GM23338 (cell line): ENCODE results near the gene NUP98. TPM values are rescaled to one million over a fixed set of nuclear protein-coding genes. Genes with fewer than 3 reads are reported as not detected.

Source experiments
- ATAC-seq: fragments of 200-7000 bp; cut with Tn5 transposase; 3 replicates; pipeline ENCODE4 v1.9.1; 2020
- DNase-seq: peaks from one replicate; pipeline ENCODE4 v3.0.0-alpha.2; 2015; ENCODE audit warnings: low spot score
- H2AFZ ChIP-seq: fragments of 200-600 bp; sonication (generic); 2 replicates; pipeline ENCODE4 v1.8.0; 2016; ENCODE audit warnings: antibody characterized with exemption, mild to moderate bottlenecking, moderate library complexity
- H3F3A ChIP-seq: fragments of 200-600 bp; sonication (generic); replicated peaks from 2 replicates; pipeline ENCODE4 v1.8.0; 2017; ENCODE audit warnings: antibody characterized with exemption, mixed run types, low read depth
- H3K27ac ChIP-seq: fragments of 200-600 bp; sonication (generic); 2 replicates; pipeline ENCODE4 v1.6.1; 2016; ENCODE audit warnings: low read depth
- H3K27me3 ChIP-seq: fragments of 200-600 bp; sonication (generic); 2 replicates; pipeline ENCODE4 v1.8.0; 2016; ENCODE audit warnings: mild to moderate bottlenecking, mixed run types, moderate library complexity; ENCODE audit not compliant: insufficient read depth
- H3K36me3 ChIP-seq: fragments of 200-600 bp; sonication (generic); 2 replicates; pipeline ENCODE4 v1.8.0; 2016; ENCODE audit warnings: mild to moderate bottlenecking; ENCODE audit not compliant: insufficient read depth
- H3K4me1 ChIP-seq: fragments of 200-600 bp; sonication (generic); 2 replicates; pipeline ENCODE4 v1.8.0; 2016; ENCODE audit warnings: mild to moderate bottlenecking, moderate library complexity; ENCODE audit not compliant: insufficient read depth
- H3K4me2 ChIP-seq: fragments of 200-600 bp; sonication (generic); 2 replicates; pipeline ENCODE4 v1.7.1; 2017; ENCODE audit warnings: mixed run types
- H3K4me3 ChIP-seq: fragments of 200-600 bp; sonication (generic); 2 replicates; pipeline ENCODE4 v1.6.1; 2016; ENCODE audit warnings: mixed run types
- H3K79me2 ChIP-seq: fragments of 200-600 bp; sonication (generic); replicated peaks from 2 replicates; pipeline ENCODE4 v1.8.0; 2017; ENCODE audit warnings: mild to moderate bottlenecking; ENCODE audit not compliant: insufficient read depth
- H3K9me2 ChIP-seq: fragments of 200-600 bp; sonication (generic); 2 replicates; pipeline ENCODE4 v1.8.0; 2017; ENCODE audit not compliant: insufficient read depth
- H4K20me1 ChIP-seq: fragments of 200-600 bp; sonication (generic); replicated peaks from 2 replicates; pipeline ENCODE4 v1.8.0; 2017; ENCODE audit warnings: mild to moderate bottlenecking; ENCODE audit not compliant: insufficient read depth
- H3K27ac Mint-ChIP-seq: 2 replicates; pipeline ENCODE4 v1.8.0; 2020; ENCODE audit warnings: inconsistent platforms, mild to moderate bottlenecking, moderate library complexity, mixed read lengths
- H3K27me3 Mint-ChIP-seq: 3 replicates; pipeline ENCODE4 v1.8.0; 2022; ENCODE audit warnings: low read depth, mild to moderate bottlenecking, moderate library complexity, mixed read lengths, inconsistent platforms; ENCODE audit not compliant: insufficient read depth, poor library complexity
- H3K36me3 Mint-ChIP-seq: 3 replicates; pipeline ENCODE4 v1.8.0; 2021; ENCODE audit warnings: low read depth, mild to moderate bottlenecking, inconsistent platforms, moderate library complexity, mixed read lengths
- H3K4me1 Mint-ChIP-seq: 3 replicates; pipeline ENCODE4 v1.8.0; 2020; ENCODE audit warnings: mild to moderate bottlenecking, inconsistent platforms, mixed read lengths
- H3K4me3 Mint-ChIP-seq: 3 replicates; pipeline ENCODE4 v1.8.0; 2021; ENCODE audit warnings: moderate library complexity, mild to moderate bottlenecking, inconsistent platforms, mixed read lengths
- H3K9me3 Mint-ChIP-seq: 3 replicates; pipeline ENCODE4 v1.8.0; 2020; ENCODE audit warnings: moderate library complexity, mild to moderate bottlenecking, inconsistent platforms, mixed read lengths
- CREB1 ChIP-seq: fragments of 250-450 bp; sonication (Bioruptor Pico); IDR thresholded peaks from 2 replicates; pipeline ENCODE4 v1.5.0; 2020; ENCODE audit warnings: low read depth, mild to moderate bottlenecking, moderate library complexity
- EZH2 ChIP-seq: fragments of 200-600 bp; sonication (generic); IDR thresholded peaks from one replicate; pipeline ENCODE4 v1.8.0; 2017; ENCODE audit warnings: antibody characterized with exemption, mild to moderate bottlenecking, low read depth; ENCODE audit not compliant: unreplicated experiment
- EZH2phosphoT487 ChIP-seq: fragments of 200-600 bp; sonication (generic); IDR thresholded peaks from one replicate; pipeline ENCODE4 v1.8.1; 2018; ENCODE audit warnings: antibody characterized with exemption; ENCODE audit not compliant: unreplicated experiment
- JUNB ChIP-seq: IDR thresholded peaks from one replicate; pipeline ENCODE4 v1.6.1; 2016; ENCODE audit warnings: antibody characterized with exemption; ENCODE audit not compliant: unreplicated experiment
- NANOG ChIP-seq: IDR thresholded peaks from 2 replicates; pipeline ENCODE4 v1.6.1; 2016; ENCODE audit warnings: antibody characterized with exemption, borderline replicate concordance
- POLR2AphosphoS5 ChIP-seq: IDR thresholded peaks from 2 replicates; pipeline ENCODE4 v1.6.1; 2016; ENCODE audit warnings: antibody characterized with exemption, low read depth
- STAT1 ChIP-seq: IDR thresholded peaks from one replicate; pipeline ENCODE4 v1.6.1; 2016; ENCODE audit warnings: antibody characterized with exemption; ENCODE audit not compliant: unreplicated experiment
- ZNF114 ChIP-seq: fragments of 250-450 bp; sonication (Bioruptor Pico); IDR thresholded peaks from 2 replicates; pipeline ENCODE4 v1.5.0; 2020; ENCODE audit warnings: mild to moderate bottlenecking, moderate library complexity
- ZNF331 ChIP-seq: fragments of 250-450 bp; sonication (Bioruptor Pico); IDR thresholded peaks from 2 replicates; pipeline ENCODE4 v1.5.0; 2020; ENCODE audit warnings: low read depth, mild to moderate bottlenecking, moderate library complexity
- polyA plus RNA-seq: library from polyadenylated mRNA; unstranded; fragments of >200 nt; fragmentation: Nextera tagmentation; extraction: Ambion mirVana; gene quantifications from 2 replicates; pipeline ENCODE4 v1.2.1, GENCODE V29; 2016
- total RNA-seq: library from RNA; depleted of rRNA; stranded (reverse); fragments of >200 nt; shearing (Covaris generic); gene quantifications from 2 replicates; pipeline ENCODE4 v1.2.3, GENCODE V29; 2014
- TF ChIP-seq, protein P1 (sequence below): IDR thresholded peaks from one replicate; pipeline ENCODE4 v1.6.1; 2018; ENCODE audit warnings: antibody characterized with exemption; ENCODE audit not compliant: unreplicated experiment
- TF ChIP-seq, protein P2 (sequence below): IDR thresholded peaks from 2 replicates; pipeline ENCODE4 v1.6.1; 2016; ENCODE audit warnings: antibody characterized with exemption
- TF ChIP-seq, protein P3 (sequence below), 2 experiments: fragments of 200-600 bp in 1 of 2; sonication (generic) in 1 of 2; conservative IDR thresholded peaks; 2 replicates each; pipeline versions ENCODE4 v1.5.1 to v1.6.1; 2016 to 2017; ENCODE audit warnings: antibody characterized with exemption in 2 of 2, low read depth in 2 of 2, mild to moderate bottlenecking in 2 of 2, moderate library complexity in 1 of 2
- TF ChIP-seq, protein P4 (sequence below): fragments of 250-450 bp; sonication (Bioruptor Pico); IDR thresholded peaks from 2 replicates; pipeline ENCODE4 v1.5.0; 2020; ENCODE audit warnings: mild to moderate bottlenecking, moderate library complexity

Gene NUP98
- total and polyA plus RNA-seq, 2 experiments from 2014 or later: 23.9 to 174 TPM

DNA sequence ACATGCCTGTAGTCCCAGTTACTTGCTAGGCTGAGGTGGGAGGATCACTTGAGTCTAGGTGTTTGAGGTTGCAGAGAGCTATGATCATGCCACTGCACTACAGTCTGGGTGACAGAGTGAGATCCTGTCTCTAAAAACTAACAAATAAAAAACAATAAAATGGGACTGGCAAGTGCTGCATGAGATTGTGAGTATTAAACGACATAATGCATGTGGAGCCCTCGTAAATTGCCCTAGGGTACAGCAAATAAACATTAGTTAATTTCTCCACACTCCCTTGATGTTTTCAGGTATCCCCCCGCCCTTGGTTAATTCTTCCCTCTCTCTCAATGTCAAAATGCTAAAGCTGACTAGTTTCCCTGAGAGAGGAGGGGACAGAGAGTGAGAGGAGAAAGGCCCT lies 48.3 kb upstream of the NUP98 start:
- TF ChIP-seq, protein P1, sequence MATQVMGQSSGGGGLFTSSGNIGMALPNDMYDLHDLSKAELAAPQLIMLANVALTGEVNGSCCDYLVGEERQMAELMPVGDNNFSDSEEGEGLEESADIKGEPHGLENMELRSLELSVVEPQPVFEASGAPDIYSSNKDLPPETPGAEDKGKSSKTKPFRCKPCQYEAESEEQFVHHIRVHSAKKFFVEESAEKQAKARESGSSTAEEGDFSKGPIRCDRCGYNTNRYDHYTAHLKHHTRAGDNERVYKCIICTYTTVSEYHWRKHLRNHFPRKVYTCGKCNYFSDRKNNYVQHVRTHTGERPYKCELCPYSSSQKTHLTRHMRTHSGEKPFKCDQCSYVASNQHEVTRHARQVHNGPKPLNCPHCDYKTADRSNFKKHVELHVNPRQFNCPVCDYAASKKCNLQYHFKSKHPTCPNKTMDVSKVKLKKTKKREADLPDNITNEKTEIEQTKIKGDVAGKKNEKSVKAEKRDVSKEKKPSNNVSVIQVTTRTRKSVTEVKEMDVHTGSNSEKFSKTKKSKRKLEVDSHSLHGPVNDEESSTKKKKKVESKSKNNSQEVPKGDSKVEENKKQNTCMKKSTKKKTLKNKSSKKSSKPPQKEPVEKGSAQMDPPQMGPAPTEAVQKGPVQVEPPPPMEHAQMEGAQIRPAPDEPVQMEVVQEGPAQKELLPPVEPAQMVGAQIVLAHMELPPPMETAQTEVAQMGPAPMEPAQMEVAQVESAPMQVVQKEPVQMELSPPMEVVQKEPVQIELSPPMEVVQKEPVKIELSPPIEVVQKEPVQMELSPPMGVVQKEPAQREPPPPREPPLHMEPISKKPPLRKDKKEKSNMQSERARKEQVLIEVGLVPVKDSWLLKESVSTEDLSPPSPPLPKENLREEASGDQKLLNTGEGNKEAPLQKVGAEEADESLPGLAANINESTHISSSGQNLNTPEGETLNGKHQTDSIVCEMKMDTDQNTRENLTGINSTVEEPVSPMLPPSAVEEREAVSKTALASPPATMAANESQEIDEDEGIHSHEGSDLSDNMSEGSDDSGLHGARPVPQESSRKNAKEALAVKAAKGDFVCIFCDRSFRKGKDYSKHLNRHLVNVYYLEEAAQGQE: no peak
- TF ChIP-seq NANOG (no peak), POLR2AphosphoS5 (no peak), EZH2phosphoT487 (no peak), EZH2 (no peak), CREB1 (CRISPR knock-in tag) (no peak), JUNB (no peak), STAT1 (no peak), ZNF331 (CRISPR knock-in tag) (no peak), ZNF114 (no peak)
- TF ChIP-seq, protein P2, sequence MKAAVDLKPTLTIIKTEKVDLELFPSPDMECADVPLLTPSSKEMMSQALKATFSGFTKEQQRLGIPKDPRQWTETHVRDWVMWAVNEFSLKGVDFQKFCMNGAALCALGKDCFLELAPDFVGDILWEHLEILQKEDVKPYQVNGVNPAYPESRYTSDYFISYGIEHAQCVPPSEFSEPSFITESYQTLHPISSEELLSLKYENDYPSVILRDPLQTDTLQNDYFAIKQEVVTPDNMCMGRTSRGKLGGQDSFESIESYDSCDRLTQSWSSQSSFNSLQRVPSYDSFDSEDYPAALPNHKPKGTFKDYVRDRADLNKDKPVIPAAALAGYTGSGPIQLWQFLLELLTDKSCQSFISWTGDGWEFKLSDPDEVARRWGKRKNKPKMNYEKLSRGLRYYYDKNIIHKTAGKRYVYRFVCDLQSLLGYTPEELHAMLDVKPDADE: no peak
- TF ChIP-seq, protein P3, sequence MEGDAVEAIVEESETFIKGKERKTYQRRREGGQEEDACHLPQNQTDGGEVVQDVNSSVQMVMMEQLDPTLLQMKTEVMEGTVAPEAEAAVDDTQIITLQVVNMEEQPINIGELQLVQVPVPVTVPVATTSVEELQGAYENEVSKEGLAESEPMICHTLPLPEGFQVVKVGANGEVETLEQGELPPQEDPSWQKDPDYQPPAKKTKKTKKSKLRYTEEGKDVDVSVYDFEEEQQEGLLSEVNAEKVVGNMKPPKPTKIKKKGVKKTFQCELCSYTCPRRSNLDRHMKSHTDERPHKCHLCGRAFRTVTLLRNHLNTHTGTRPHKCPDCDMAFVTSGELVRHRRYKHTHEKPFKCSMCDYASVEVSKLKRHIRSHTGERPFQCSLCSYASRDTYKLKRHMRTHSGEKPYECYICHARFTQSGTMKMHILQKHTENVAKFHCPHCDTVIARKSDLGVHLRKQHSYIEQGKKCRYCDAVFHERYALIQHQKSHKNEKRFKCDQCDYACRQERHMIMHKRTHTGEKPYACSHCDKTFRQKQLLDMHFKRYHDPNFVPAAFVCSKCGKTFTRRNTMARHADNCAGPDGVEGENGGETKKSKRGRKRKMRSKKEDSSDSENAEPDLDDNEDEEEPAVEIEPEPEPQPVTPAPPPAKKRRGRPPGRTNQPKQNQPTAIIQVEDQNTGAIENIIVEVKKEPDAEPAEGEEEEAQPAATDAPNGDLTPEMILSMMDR (conservative IDR thresholded peaks at IDR 0.05; ENCODE audit: low read depth in 2 of 2): no peak
- TF ChIP-seq, protein P4, sequence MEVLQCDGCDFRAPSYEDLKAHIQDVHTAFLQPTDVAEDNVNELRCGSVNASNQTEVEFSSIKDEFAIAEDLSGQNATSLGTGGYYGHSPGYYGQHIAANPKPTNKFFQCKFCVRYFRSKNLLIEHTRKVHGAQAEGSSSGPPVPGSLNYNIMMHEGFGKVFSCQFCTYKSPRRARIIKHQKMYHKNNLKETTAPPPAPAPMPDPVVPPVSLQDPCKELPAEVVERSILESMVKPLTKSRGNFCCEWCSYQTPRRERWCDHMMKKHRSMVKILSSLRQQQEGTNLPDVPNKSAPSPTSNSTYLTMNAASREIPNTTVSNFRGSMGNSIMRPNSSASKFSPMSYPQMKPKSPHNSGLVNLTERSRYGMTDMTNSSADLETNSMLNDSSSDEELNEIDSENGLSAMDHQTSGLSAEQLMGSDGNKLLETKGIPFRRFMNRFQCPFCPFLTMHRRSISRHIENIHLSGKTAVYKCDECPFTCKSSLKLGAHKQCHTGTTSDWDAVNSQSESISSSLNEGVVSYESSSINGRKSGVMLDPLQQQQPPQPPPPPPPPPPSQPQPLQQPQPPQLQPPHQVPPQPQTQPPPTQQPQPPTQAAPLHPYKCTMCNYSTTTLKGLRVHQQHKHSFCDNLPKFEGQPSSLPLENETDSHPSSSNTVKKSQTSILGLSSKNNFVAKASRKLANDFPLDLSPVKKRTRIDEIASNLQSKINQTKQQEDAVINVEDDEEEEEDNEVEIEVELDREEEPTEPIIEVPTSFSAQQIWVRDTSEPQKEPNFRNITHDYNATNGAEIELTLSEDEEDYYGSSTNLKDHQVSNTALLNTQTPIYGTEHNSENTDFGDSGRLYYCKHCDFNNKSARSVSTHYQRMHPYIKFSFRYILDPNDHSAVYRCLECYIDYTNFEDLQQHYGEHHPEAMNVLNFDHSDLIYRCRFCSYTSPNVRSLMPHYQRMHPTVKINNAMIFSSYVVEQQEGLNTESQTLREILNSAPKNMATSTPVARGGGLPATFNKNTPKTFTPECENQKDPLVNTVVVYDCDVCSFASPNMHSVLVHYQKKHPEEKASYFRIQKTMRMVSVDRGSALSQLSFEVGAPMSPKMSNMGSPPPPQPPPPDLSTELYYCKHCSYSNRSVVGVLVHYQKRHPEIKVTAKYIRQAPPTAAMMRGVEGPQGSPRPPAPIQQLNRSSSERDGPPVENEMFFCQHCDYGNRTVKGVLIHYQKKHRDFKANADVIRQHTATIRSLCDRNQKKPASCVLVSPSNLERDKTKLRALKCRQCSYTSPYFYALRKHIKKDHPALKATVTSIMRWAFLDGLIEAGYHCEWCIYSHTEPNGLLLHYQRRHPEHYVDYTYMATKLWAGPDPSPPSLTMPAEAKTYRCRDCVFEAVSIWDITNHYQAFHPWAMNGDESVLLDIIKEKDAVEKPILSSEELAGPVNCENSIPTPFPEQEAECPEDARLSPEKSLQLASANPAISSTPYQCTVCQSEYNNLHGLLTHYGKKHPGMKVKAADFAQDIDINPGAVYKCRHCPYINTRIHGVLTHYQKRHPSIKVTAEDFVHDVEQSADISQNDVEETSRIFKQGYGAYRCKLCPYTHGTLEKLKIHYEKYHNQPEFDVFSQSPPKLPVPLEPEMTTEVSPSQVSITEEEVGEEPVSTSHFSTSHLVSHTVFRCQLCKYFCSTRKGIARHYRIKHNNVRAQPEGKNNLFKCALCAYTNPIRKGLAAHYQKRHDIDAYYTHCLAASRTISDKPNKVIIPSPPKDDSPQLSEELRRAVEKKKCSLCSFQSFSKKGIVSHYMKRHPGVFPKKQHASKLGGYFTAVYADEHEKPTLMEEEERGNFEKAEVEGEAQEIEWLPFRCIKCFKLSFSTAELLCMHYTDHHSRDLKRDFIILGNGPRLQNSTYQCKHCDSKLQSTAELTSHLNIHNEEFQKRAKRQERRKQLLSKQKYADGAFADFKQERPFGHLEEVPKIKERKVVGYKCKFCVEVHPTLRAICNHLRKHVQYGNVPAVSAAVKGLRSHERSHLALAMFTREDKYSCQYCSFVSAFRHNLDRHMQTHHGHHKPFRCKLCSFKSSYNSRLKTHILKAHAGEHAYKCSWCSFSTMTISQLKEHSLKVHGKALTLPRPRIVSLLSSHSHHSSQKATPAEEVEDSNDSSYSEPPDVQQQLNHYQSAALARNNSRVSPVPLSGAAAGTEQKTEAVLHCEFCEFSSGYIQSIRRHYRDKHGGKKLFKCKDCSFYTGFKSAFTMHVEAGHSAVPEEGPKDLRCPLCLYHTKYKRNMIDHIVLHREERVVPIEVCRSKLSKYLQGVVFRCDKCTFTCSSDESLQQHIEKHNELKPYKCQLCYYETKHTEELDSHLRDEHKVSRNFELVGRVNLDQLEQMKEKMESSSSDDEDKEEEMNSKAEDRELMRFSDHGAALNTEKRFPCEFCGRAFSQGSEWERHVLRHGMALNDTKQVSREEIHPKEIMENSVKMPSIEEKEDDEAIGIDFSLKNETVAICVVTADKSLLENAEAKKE (CRISPR knock-in tag): no peak
- Mint-ChIP-seq H3K36me3 (no peaks in the 10 kb centered on the region), H3K4me3 (no peak overlapping the region), H3K9me3 (no peaks in the 10 kb centered on the region), H3K4me1 (peaks cover 9% of the 10 kb centered on the region; the same call in 2 of the 3 replicates), H3K27me3 (peaks cover 7% of the 10 kb centered on the region), H3K27ac (no peak overlapping the region)
- no peaks in the 10 kb centered on the region for H4K20me1 ChIP-seq
- H2AFZ ChIP-seq: no peak overlapping the region
- no peak overlapping the region for H3K4me3 ChIP-seq
- H3K27me3 ChIP-seq: no peaks in the 10 kb centered on the region
- H3K9me2 ChIP-seq: no peaks in the 10 kb centered on the region
- no peak overlapping the region for H3K4me2 ChIP-seq
- no peaks in the 10 kb centered on the region for H3K79me2 ChIP-seq
- peaks cover 4% of the 10 kb centered on the region; the same call in 1 of the 2 replicates for H3K4me1 ChIP-seq
- no peak for ATAC-seq
- DNase-seq: no peak
- no peaks in the 10 kb centered on the region for H3F3A ChIP-seq
- no peak overlapping the region for H3K27ac ChIP-seq
- no peaks in the 10 kb centered on the region for H3K36me3 ChIP-seq
